ENCODE results near the gene C10orf143.

DNA sequence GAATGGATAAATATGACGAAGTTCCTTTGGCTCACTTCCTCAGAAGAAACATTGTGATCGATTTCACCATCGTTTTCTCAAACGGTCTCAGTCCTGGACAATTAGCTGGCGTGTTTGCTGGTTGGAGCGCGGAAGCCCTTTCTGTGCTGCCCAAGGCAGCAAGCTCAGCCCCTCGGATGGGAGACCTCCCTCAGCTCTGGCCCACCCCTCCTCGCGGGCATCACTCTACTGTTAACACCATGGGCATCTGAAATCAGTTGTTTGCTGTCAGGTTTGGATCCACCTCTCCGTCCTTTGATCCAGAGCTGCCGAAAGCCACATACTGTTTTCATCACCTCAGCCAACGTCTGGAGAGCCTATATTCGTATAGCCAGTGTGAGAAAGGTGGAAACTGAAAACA is 68.2 kb downstream of the C10orf143 start:
- no peak for TF ChIP-seq RAD21 (conservative IDR thresholded peaks at IDR 0.05 in 1 of 2, IDR thresholded peaks at IDR 0.05 in 1 of 2)
- TF ChIP-seq, protein P1, sequence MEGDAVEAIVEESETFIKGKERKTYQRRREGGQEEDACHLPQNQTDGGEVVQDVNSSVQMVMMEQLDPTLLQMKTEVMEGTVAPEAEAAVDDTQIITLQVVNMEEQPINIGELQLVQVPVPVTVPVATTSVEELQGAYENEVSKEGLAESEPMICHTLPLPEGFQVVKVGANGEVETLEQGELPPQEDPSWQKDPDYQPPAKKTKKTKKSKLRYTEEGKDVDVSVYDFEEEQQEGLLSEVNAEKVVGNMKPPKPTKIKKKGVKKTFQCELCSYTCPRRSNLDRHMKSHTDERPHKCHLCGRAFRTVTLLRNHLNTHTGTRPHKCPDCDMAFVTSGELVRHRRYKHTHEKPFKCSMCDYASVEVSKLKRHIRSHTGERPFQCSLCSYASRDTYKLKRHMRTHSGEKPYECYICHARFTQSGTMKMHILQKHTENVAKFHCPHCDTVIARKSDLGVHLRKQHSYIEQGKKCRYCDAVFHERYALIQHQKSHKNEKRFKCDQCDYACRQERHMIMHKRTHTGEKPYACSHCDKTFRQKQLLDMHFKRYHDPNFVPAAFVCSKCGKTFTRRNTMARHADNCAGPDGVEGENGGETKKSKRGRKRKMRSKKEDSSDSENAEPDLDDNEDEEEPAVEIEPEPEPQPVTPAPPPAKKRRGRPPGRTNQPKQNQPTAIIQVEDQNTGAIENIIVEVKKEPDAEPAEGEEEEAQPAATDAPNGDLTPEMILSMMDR (IDR thresholded peaks at IDR 0.05) = no peak
- no peak for TF ChIP-seq EP300 (IDR thresholded peaks at IDR 0.05)
- TF ChIP-seq PHF8 (IDR thresholded peaks at IDR 0.05; ENCODE audit: borderline replicate concordance, low read depth) = no peak
- TF ChIP-seq GATA3 (IDR thresholded peaks at IDR 0.05; ENCODE audit: borderline replicate concordance) = no peak
- no peak for TF ChIP-seq POLR2A (IDR thresholded peaks at IDR 0.05; ENCODE audit: low read length)
- no peak for TF ChIP-seq NPAS2 (CRISPR knock-in tag; IDR thresholded peaks at IDR 0.05; ENCODE audit: borderline replicate concordance)
- TF ChIP-seq MAFK (IDR thresholded peaks at IDR 0.05; ENCODE audit: partially characterized antibody) = no peak
- no peak for TF ChIP-seq BHLHE40 (IDR thresholded peaks at IDR 0.05; ENCODE audit: low read depth, low read length)
- TF ChIP-seq MYC (IDR thresholded peaks at IDR 0.05; ENCODE audit: borderline replicate concordance, low read length) = no peak
- TF ChIP-seq ZSCAN20 (CRISPR knock-in tag; IDR thresholded peaks at IDR 0.05) = no peak
